Adrenal gland (tissue), 5 donors: ENCODE results near the gene FSIP1.

Experiments used
- CTCF ChIP-seq, 6 experiments: fragments of 450-650 bp in 4 of 6; fragments of 200-600 bp in 2 of 6; sonication (generic) in 1 of 6; IDR thresholded peaks; 1 replicate in 5 of 6; 2 replicates in 1 of 6; pipeline versions ENCODE4 v1.5.1 to v1.8.0; 2016 to 2021; ENCODE audit warnings: antibody characterized with exemption in 6 of 6, mild to moderate bottlenecking in 2 of 6, moderate library complexity in 1 of 6
- POLR2A ChIP-seq, 2 donors: fragments of 450-650 bp; IDR thresholded peaks; one replicate each; pipeline ENCODE4 v1.6.1; 2017; ENCODE audit warnings: antibody characterized with exemption in 2 of 2, mild to moderate bottlenecking in 2 of 2, moderate library complexity in 1 of 2
- donor health status: DM: no; HTN: no; CAD: no.

- no peak for TF ChIP-seq POLR2A (IDR thresholded peaks at IDR 0.05)
- TF ChIP-seq CTCF (IDR thresholded peaks at IDR 0.05): no peak
Observed at GRCh38 chr15:39820050-39820602, 37.5 kb upstream of the FSIP1 start.
